Right forelimb (tissue), 1 donor: ENCODE data around the gene ITPR1.

Source experiments
- DNase-seq: peaks from one replicate; pipeline ENCODE4 v3.0.0-alpha.2; 2018

The ITPR1 gene

DNA sequence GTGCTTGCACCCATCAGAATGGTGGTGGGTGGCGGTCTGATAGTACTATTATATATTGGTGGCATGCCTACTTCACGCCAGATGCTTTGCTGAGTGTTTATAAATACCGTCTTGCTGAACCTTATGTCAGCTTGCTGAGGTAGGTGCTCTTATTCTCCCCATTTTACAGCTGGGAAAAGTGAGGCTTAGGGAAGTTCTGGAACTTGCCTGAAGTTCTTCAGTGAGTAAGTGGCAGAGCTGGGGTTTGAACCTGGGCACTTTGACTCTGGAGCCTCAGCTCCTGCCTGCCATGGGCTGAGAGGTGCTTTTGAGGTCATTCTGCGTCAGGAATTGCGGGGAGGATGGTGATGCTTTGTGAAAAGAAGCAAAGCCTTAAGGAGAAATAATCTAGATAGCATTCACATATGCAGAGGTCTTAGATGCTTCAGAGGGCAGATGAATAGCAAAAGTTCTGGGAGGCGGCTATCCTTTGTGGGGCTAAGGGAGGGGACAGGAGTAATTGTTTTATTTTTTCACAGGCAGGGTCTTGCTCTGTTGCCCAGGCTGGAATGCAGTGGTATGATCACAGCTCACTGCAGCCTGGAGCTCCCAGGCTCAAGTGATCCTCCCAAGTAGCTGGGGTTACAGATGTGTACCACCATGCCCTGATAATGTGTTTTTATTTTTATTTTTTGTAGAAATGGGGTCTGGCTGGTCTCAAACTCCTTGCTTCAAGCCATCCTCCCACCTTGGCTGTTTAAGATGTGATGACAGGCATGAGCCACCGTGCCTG lies 18.5 kb downstream of the ITPR1 start:
- no peak for DNase-seq

DNA sequence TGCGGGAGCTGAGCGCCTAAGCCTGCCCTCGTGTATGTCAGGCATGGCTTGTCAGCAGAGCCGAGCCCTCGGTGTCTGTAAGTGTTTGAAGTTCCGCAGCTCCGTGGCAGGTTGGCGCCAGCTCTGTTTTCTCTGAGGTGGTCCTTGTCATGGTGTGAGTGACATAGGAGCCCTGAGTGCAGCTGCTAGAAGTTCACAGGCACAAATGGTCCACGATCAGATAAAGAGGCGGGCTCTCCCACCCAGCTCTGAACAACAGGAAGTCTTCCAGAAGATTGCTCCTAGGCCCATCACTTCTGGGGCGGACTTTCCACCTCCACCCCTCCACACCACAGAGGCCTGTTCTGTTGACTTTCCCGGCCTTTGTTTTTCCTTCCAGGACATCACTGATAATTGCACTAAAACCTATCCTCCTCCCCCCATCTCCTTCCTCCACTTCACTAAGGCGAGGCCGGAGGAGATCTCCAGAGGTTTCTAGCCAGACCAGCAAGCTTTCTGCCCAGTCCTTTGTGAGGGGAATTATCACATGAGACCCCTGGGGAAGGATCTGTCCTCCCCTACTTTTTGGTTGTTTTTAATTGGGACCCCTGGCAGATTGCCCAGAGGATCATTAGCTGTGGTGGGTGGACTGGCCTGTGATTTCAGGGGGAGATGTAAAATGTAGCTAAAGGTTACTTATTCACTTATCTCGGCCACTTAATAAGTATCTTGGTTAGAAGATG lies 19.9 kb downstream of the ITPR1 start:
- DNase-seq: no peak

DNA sequence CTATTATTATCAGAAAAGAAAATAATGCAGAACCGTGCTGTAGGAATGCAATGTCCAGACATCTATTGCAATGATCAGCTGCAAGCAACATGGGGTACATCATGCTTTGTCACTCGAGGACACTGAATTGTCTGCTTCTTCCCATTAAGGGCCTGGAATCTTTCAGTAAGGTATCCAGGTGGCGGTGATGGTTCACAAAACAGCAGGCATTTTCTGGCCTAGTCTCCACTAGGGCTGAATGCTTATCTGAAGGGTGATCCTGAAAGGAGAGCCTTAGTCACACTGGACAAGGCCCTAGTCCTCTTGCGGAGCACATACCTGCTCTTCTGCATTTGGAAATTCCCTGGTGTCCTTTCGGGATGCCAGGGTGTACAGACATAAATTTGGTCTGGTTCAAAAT lies 21.2 kb downstream of the ITPR1 start:
- no peak for DNase-seq

DNA sequence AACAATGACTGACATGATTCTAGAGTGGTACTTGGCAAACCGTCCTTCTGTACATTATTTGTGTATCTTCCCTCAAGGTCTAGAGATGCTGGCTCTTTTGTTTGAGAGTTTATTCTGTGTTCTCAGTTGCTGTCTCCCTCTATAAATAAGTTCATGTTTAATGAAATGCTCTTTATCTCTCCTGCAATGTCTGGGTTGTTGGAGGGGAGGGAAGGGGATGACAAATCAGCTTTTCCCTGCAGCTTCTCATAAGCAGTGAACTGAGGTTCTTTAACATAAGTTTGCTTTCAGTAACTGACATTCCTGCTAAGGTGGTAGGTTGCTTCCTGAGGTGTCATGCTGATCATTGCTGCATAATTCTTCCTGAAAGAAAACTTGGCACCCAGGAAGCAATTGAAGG lies 21.8 kb downstream of the ITPR1 start:
- DNase-seq: no peak

DNA sequence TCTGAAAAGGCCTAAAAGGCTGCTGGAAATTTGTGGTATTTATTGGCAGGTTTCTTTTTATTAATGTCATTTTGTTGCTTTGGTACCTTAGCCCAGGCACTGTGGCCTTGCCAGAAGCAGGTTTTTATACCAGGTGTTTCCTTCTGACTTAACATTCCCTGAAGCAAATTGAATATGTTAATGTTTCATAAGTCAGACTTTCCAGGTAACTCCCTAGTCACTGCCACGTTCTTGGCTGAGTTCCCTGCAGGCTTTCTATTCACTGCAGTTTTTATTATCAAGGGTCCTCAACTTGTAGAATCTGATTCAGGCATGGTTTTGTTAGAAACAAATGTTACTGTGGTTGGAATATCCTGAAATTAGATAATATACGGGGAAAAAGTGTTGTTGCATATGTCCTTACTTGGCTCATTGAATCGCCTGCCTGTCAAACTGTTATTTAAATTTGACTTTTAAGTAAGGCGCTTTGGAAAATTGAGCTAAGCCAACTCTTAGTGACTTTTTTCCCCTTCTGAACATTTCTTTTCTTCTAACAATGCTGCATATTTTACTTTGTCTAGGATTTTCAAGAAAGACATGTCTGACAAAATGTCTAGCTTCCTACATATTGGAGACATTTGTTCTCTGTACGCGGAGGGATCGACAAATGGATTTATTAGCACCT lies 22.9 kb downstream of the ITPR1 start:
- no peak for DNase-seq

DNA sequence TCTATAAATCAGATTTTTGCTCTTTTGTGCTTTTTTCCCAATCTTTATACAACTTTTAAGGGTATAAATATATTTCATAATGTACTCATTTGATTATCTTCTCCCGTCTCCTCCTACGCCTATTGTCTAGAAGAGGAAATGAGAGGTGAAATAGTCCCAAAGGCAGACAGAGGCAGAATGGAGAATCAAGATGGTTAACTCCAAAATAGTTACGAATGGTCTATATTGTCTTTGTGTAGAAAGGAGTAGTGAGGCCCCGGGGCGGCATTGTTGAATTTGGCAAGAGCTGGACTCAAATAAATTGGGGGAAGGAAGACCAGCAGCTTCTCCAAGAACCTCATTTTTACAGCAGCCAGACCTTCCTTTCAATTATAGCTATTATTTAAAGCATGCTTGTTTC lies 23.9 kb downstream of the ITPR1 start:
- no peak for DNase-seq

DNA sequence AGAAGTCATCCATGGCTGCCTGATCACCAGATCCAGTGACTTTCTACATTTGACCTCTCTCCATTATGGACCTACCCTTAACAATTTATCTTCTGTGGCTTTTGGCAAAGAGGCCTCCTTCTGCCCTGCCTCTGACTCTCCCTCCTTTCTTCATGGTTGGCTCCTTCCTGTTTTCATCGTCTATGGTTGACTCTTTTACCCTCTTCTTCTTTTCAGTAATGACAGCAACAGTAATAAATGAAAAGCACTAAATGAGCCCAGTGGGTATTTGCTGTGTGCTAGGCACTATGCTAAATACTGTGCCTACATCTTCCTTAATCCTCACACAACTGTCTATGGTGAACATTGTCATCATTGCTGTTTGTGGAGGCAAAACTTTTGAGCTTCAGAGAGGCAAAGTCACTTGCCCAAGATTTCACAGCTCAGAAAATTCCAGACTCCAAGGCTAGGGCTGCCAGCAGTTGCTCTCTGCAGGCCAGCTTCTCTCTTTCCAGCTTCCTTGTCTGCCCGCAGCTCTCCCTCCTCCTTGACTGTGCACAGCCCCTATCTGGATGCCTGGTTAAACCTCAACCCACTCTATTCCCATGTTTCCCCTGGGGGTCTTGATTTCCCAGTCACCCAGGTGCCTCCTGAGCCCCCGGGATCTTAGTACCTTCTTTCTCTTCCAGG lies 24.6 kb downstream of the ITPR1 start:
- DNase-seq: no peak

DNA sequence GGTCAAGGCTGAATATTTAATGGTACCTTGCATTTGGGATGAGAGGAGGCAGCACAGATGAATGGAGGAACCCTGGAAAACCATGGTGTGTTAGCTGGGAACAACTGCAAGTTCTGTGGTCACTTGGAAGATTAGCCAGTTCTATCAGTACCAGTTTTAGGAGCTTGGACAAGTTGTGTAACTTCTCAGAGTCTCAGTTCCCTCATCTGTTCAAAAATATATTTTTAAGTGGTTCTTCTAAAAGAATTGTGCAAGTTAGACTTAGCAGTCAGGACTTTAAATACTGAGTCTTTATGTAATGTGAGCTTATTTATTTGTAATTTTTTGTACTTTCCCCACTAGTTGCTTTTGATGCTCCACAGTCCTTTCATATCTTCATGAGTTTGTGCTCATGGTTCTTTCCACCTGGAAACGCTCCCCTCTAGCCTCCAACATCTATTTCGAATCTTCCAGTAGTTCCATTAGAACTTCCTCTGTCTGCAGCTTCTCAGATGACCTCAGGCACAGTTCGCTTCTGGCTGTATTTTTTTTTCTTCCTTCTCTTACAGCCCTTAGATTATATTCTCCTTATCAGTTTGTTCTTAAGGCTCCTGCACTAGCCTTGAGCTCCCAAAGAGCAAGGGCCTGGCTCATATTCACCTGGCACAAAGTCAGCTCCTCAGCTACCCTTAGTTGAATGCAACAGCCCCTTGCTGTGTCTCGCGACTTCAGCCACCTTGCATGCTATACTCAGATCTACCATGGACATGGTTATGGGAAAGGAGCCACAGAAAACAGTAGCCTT lies 27.1 kb downstream of the ITPR1 start:
- DNase-seq: no peak

DNA sequence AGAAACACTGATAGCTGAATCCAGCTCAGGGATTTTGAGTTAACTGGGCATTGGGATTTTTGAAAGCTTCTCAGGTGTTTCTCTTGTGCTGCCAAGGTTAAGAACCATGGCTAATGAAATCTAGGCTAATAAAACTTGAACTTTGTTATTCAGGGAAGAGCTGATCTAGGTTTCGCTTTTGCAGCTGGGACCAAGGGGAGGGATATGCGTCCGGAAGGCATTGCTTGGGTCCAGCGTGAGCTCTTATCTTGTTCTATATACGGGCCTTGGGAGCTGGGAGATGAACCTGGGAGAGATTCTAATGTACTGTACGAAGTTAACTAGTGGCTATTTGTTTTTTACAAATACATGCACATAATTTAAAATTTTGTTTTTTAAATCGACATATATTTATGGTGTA lies 29.8 kb downstream of the ITPR1 start:
- DNase-seq: no peak

DNA sequence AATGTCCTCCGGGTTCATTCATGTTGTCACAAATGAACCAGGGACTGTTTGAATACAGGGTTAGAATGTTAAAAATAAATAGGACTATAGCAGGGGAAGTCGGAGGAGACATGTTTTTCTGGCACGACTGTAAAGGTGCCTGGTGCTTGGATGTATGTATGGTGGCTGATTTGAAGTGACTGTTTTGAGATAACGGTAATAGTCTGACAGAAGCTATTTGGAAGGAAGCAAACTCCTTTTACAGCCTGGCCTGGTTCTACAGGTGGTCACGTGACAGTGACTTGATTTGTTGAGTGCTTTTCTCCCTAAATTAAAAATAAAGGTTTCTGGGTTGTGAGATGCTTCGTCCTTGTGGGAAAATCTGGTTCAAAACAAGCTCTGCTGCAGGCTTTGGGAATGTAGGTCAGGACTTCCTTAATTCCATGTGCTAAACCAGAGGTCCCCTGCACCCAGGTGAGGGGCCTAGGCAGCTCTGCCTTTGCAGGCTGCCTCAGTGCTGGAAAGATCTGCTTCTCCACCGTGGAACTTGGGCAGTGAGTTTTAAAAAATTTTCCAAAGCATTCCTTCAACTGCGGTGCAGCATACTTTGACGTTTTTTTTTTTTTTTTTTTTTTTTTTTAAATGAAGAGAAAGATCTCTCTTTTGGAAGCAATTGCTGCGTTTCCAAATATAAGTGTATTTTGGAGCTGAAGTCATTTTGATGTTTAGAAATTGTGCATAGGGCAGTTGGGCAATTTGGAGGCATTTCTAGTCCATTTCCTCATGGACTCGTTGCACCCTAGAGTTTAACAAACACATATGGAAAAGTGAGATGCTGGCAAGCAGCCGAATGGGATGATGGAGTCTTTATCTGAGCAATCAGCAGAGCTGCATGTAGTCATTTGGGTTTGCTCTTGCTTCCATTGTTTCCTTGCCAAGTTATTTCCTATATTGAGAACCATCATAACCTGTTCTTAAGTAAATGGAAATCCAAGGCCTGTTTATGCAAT lies 30.9 kb downstream of the ITPR1 start:
- DNase-seq: peak; percentile 66

DNA sequence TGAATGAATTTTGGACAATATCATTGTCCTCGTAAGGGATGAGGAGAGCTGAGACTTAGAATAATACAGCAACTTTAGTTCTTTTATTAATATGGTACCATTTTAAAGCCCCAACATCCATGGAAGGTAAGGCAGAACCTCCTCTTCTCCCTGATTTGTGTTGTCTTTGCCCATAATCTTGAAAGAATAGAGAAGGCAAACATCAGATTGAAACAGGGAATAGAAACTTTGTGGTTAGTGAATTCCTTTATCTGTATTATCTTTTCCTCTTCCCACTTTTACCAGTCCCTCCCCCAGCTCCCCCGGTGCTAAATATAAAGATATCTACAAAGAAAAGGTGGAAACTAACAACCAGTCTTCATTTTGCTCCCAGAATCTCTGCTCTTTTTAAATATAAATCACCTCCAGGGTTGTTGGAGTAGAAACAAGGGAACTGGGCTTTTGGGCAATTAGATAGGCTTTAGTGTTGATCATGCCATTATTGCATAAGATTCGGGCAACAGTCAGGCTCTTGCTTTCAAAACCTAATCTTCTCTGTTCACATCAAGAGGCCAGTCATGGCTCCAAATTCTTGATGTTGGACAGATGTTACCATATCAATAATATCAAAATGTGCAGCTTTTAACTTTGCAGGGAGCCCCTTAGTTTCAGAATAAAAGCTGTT lies 32.5 kb downstream of the ITPR1 start:
- no peak for DNase-seq

DNA sequence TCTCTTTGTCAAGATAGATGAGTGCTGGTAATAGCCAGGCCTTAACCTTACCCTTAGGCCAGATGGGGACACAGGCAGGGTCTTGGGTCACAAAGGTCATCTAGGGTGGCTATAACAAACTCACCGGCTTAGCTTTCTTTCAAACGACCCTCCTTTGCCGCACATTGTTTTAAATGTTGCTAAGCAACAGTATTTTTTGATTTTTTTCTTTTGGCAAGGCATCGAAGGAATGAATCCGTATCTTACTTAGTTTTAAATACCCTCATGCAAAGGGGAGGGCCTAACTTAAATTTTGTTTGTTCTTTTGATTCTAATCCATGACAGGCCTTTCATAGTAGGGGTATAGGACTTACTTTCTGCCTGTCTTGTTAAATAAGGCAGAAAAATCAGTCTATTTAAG lies 35.2 kb downstream of the ITPR1 start:
- no peak for DNase-seq

DNA sequence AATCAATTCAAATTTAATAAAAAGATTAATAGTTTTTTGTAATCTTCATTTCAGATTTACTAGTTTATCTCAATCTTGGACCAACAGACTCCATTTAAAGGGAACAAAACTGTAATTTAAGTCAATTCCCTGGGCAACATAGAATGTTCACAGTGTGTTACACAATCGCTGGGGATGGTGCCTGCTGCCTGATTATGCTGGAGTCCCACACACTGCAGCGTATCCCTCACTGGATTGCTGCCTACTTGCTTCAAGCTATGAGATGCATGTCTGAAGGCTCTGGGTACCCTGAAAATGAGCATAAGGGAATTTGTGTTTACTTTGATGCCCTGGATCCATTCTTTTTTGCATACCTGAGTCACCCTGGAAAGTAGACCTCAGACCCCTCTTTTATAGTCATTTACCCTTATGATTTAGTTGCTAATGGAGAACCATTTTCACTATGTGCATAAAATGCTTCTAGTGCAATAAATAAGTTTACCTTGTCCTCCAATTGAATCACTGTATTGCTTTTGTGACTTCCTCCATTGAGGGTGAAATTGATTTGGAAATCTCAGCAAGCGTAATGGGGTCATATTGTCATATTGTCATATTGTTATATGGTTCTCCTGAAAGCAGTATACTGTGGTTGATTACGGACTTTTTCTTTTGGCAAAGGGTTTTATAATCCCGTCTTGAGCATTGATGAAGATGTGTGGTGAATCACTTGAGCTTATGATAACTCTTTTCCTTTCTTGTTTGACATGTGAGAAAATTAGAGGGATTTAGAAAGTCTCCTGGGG lies 35.9 kb downstream of the ITPR1 start:
- no peak for DNase-seq

DNA sequence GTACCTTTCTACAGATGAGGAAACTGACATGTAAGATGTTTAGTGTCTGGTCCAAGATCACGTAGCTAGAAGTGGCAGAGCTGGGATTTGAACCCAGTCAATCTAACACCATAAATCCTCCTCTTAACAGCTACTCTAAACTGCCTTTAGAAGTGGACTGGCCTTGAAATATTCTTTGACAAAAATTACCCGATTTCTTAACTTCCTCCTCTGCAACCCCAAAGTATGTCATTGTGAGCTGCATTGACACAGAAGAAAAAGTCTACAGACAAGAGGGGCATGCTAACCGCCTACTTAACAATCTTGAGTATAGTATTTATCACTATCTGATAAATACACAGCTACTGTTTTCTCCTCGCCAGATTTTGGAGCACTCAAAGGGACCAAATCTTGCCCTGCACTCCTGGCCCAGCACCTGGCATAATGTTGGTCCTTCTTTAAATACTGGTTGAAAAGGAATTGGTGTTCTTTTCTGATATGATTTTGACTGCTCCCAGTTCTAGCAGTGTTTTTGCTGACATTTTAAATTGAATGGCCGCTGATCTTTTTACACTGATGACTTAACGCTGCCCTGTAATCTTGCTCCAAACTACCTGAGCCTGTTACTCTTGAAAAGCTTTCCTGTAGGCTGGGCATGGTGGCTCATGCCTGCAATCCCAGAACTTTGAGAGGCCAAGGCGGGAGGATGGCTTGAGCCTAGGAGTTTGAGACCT lies 36.9 kb downstream of the ITPR1 start:
- no peak for DNase-seq

DNA sequence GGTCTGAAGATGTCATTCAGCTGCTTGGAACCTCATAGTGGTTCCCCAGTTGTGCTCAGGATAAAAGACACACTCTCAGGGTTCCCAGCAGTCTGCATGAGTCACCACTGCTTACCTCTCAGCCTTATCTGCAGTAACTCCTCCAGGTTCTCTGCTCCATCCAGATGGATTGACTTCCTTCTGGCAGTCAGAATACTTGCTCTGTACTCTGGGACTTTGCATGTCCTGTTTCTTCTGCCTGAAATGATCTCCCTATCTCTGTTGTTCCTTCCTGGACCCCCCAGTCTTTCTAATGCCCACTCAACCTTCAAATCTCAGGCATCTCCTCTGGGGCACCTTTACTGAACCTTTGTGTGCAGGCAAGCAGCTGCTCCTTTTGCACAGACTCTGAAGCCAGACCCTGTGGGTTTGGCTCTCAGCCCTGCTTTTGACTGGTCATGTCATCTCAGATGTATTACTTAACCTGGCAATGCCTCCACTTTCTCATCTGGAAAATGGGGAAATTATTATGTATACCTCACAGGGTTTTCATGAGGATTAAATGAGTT lies 38.4 kb downstream of the ITPR1 start:
- no peak for DNase-seq

DNA sequence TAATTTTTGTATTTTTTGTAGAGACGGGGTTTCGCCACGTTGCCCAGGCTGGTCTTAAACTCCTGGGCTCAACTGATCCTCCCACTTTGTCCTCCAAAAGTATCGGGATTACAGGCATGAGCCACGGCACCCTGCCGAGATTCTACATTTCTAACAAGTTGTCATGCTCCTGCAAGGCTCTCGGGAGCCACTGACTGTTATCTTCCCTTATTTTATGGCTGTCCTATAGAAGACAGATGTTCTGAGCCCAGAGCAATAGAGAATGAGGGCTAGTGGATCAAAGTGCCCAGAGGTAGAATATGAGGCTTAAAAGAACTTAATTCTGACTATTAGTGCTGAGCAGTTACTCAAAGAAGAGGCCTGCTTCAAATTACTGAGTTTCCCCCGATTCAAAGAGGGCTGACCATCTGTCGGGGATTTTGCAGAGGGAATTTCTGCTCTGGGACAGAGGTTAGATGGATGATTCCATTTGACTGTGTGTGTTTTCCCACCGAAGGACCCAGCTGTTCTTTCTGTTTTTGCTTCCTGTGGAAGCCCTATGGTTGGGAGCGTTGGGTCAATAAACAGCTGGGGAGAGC lies 39.5 kb downstream of the ITPR1 start:
- no peak for DNase-seq

DNA sequence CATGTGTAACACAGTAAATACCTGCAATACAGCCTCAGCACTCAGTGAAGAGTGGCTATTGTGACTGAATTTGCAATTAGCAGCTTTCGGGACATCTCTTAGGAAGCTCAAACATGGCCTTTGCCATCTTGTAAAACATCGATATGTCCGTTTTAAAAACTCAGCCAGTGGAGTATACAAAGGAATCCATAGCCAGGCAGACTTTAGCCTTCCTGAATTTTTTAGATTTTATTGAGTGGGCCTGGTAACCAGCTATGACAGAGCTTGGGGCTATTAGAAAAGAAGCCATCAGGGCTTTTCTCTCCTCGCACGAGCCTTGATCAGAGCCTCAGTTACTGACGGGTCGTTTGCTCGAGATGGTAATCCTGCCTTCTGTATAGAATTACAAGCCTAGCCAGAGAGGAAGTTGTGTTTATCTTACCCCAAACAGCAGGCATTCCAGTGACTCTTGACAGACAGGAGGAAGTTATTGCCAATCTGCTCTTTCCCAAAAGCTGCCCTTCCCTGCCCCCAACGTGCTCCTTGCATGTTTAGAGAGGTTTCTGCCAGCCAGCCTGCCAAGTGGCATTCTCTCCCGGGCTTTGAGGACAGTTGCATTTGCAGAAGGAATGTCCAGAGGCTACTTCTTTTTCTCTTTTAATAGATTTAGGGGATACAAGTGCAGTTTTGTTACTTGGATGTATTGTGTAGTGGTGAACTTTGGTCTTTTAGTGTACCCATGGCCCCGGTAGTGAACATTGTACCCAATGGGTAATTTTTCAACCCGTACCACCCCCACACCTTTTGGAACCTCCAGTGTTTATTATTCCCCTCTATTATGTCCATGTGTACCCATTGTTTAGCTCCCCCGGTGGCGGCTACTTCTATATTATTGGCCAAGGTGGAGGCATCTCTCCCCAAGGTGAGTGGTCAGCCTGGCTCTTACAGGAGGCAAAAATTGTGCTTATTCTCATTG lies 40.6 kb downstream of the ITPR1 start:
- DNase-seq: no peak
